Measurements from ENCODE around the gene AAMP. TPM values are rescaled to one million over a fixed set of nuclear protein-coding genes. Genes with fewer than 3 reads are reported as not detected.

AAMP gene
- total RNA-seq, 1 donor from 2014 or later, result 119 TPM

DNA sequence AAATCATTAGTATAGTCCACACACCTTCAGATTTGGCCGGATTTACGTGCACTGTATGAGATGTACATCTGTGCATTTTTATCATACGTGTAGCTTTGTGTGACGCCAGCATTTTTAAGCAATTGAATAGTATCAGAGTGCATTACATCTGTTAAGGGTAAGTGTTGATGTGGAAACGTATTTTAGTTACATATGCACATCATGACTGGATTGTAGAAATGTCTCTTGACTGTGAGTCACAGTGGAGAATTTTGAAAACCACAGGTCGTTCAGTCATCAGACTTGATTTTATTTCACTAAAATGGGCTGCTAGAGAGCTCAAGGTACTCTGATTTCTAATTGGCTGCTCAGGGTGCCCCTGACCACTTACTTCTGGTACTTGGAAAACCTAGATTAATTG is 14.5 kb downstream of the AAMP start:
- DNase-seq (ENCODE audit: low read depth), result no peak
- TF ChIP-seq CTCF (conservative IDR thresholded peaks at IDR 0.05; ENCODE audit: low read depth, low read length), result no peak
- H3K4me3 ChIP-seq (ENCODE audit: low read depth, low read length), result no peak overlapping the region

DNA sequence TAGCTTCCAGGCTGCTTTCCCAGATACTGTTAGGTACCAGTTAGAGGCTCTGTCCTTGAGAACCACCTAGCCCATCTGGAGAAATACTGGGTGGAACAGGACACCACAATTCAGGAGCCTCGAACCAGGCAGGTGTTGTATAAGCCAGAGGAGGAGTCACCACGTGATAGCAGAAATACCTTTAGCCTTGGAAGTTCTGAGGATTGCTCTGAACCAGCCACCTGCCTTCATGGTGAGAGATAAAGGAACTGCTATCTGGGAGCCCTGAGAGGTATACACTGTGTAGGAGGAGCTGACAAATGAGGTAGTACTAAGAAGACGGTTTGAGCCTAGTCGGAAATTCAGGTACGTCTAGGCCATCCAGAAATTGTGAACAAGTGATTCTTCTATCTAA is 16.7 kb downstream of the AAMP start:
- no peak overlapping the region for H3K4me3 ChIP-seq (ENCODE audit: low read depth, low read length)
- no peak for DNase-seq (ENCODE audit: low read depth)
- no peak for TF ChIP-seq CTCF (conservative IDR thresholded peaks at IDR 0.05; ENCODE audit: low read depth, low read length)

DNA sequence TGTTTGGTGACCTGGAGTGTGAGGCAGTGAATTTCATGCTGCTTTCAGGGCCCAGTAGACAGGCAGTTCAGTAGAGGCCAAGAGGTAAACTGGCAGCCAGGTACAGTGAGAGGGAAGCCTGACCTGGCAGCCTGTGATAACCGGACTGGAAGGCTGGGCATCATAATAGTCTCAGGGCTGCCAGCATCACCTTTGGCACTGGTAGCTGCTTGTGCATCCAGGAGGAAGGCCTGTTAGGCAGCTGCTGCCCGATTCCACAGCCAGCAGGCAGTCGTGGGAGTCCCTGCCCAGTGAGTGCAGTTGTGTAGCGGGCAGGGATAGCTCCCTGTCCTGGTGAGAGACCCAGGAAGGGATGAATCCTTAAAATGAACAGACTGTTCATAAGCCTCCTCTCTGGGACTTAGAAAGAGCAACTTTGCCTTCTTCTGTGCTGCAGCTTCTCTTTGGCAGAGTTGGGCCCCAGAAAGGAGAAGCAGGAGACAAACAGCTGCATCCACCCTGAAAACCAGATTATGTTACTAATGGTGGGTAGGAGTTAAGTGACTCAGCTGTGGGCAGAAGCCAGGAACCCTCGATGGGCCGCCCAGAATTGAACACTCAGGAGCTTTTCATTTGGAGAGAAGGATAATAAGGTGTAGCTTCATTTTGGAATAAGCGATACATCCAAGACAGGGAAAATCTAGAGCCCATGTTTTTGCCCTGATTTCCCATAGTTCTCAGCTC is 17.3 kb downstream of the AAMP start:
- TF ChIP-seq CTCF (conservative IDR thresholded peaks at IDR 0.05; ENCODE audit: low read depth, low read length), result no peak
- H3K4me3 ChIP-seq (ENCODE audit: low read depth, low read length), result no peak overlapping the region
- DNase-seq (ENCODE audit: low read depth), result no peak

GRCh38 chr2:218249691-218250090 is 20.2 kb downstream of the AAMP start:
- no peak for DNase-seq (ENCODE audit: low read depth)
- H3K4me3 ChIP-seq (ENCODE audit: low read depth, low read length), result no peak overlapping the region
- no peak for TF ChIP-seq CTCF (conservative IDR thresholded peaks at IDR 0.05; ENCODE audit: low read depth, low read length)

DNA sequence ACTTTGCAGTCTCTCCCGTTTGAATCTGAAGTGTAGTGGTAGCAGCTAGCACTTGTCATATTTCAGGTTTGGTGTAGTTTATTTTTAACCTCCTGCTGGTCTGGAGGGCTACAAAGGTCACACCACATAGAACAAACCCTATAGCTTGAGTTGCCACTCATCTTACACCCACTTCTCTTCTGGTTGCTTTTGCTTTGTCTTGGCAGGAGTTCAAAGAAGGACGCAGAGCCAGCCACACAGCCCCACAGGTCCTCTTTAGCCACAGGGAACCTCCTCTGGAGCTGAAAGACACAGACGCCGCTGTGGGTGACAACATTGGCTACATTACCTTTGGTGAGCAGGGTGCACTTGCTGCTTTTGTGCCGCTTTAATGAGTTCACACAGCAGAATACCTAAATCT is 24.7 kb downstream of the AAMP start:
- DNase-seq (ENCODE audit: low read depth), result no peak
- H3K4me3 ChIP-seq (ENCODE audit: low read depth, low read length), result no peak overlapping the region
- TF ChIP-seq CTCF (conservative IDR thresholded peaks at IDR 0.05; ENCODE audit: low read depth, low read length), result no peak

GRCh38 chr2:218244665-218245064 is 25.3 kb downstream of the AAMP start:
- no peak for DNase-seq (ENCODE audit: low read depth)

More at GRCh38 chr2:218244665-218245064, 25.3 kb downstream of the AAMP start:
- TF ChIP-seq CTCF (conservative IDR thresholded peaks at IDR 0.05; ENCODE audit: low read depth, low read length), result no peak
- H3K4me3 ChIP-seq (ENCODE audit: low read depth, low read length), result no peak overlapping the region

All from epithelial cell of proximal tubule (primary cell).